Measurements from ENCODE around the gene MTUS2. TPM values are rescaled to one million over a fixed set of nuclear protein-coding genes. Genes with fewer than 3 reads are reported as not detected.

The MTUS2 gene
- total and polyA plus RNA-seq, 4 donors: under 0.01 to 0.70 (median 0.15) TPM

- TF ChIP-seq CTCF (IDR thresholded peaks at IDR 0.05; ENCODE audit: low read depth, low read length, missing input control): no peak
- TF ChIP-seq HNF4G (IDR thresholded peaks at IDR 0.05): no peak
- TF ChIP-seq FOXA1 (IDR thresholded peaks at IDR 0.05): no peak
- no peak for TF ChIP-seq NR2F2 (IDR thresholded peaks at IDR 0.05)
Measured at GRCh38 chr13:29039212-29039611, 219.1 kb downstream of the MTUS2 start (continued).

GRCh38 chr13:29046588-29046987, 226.4 kb downstream of the MTUS2 start:
- Histone ChIP-seq H3K9me3 (ENCODE audit: control insufficient read depth in 4 of 4, low read length in 3 of 4) (peaks cover 0 to 4% (median 0%) of the 10 kb centered on the region in 4 donors), H3K4me3 (ENCODE audit: low read depth in 1 of 3, low read length in 3 of 3) (no peak overlapping the region), H3K36me3 (ENCODE audit: control insufficient read depth in 4 of 4, insufficient read depth in 3 of 4, low read depth in 1 of 4, low read length in 3 of 4) (no peaks in the 10 kb centered on the region), H3K9ac (ENCODE audit: low read depth in 1 of 2, low read length in 2 of 2) (no peak overlapping the region), H3K27ac (ENCODE audit: low read depth in 1 of 2, low read length in 2 of 2) (no peak overlapping the region), H3K4me1 (ENCODE audit: control insufficient read depth in 4 of 4, insufficient read depth in 4 of 4, low read length in 3 of 4) (no peaks in the 10 kb centered on the region), H3K27me3 (ENCODE audit: control insufficient read depth in 4 of 4, insufficient read depth in 4 of 4, low read length in 3 of 4) (no peaks in the 10 kb centered on the region)
- TF ChIP-seq FOXA1 (IDR thresholded peaks at IDR 0.05): no peak
- no peak for TF ChIP-seq JUND (IDR thresholded peaks at IDR 0.05)
- TF ChIP-seq CTCF (IDR thresholded peaks at IDR 0.05; ENCODE audit: low read depth, low read length, missing input control): no peak
- no peak for TF ChIP-seq HNF4A (conservative IDR thresholded peaks at IDR 0.05)
- TF ChIP-seq RAD21 (IDR thresholded peaks at IDR 0.05): no peak
- TF ChIP-seq NR2F2 (IDR thresholded peaks at IDR 0.05): no peak
- no peak for TF ChIP-seq RXRA (IDR thresholded peaks at IDR 0.05)
- TF ChIP-seq TAF1 (conservative IDR thresholded peaks at IDR 0.05): no peak
- no peak for TF ChIP-seq HNF4G (IDR thresholded peaks at IDR 0.05)
- TF ChIP-seq GABPA (IDR thresholded peaks at IDR 0.05 in 1 of 2, conservative IDR thresholded peaks at IDR 0.05 in 1 of 2): no peak
- TF ChIP-seq ATF3 (IDR thresholded peaks at IDR 0.05): no peak
- whole genome bisulfite sequencing: 60% methylated on average over 4 of the region's 4 CpGs
- DNase-seq (ENCODE audit: low spot score): no peak

GRCh38 chr13:29049524-29049923, 229.4 kb downstream of the MTUS2 start:
- Histone ChIP-seq H3K27ac (ENCODE audit: low read depth in 1 of 2, low read length in 2 of 2) (no peak overlapping the region), H3K9me3 (ENCODE audit: control insufficient read depth in 4 of 4, low read length in 3 of 4) (peaks cover 0 to 1% (median 0%) of the 10 kb centered on the region in 4 donors), H3K27me3 (ENCODE audit: control insufficient read depth in 4 of 4, insufficient read depth in 4 of 4, low read length in 3 of 4) (no peaks in the 10 kb centered on the region), H3K4me3 (ENCODE audit: low read depth in 1 of 3, low read length in 3 of 3) (no peak overlapping the region), H3K9ac (ENCODE audit: low read depth in 1 of 2, low read length in 2 of 2) (no peak overlapping the region), H3K4me1 (ENCODE audit: control insufficient read depth in 4 of 4, insufficient read depth in 4 of 4, low read length in 3 of 4) (no peaks in the 10 kb centered on the region), H3K36me3 (ENCODE audit: control insufficient read depth in 4 of 4, insufficient read depth in 3 of 4, low read depth in 1 of 4, low read length in 3 of 4) (no peaks in the 10 kb centered on the region)
- DNase-seq (ENCODE audit: low spot score): no peak
- 72% methylated on average over 6 of the region's 6 CpGs for WGBS
- TF ChIP-seq REST (IDR thresholded peaks at IDR 0.05) (no peak), YY1 (IDR thresholded peaks at IDR 0.05) (no peak), TAF1 (conservative IDR thresholded peaks at IDR 0.05) (no peak), EGR1 (IDR thresholded peaks at IDR 0.05; ENCODE audit: low read depth in 2 of 2) (no peak), FOXA1 (IDR thresholded peaks at IDR 0.05) (no peak), ZBTB33 (IDR thresholded peaks at IDR 0.05) (no peak), HNF4G (IDR thresholded peaks at IDR 0.05) (no peak), JUND (IDR thresholded peaks at IDR 0.05) (no peak), RXRA (IDR thresholded peaks at IDR 0.05) (no peak), GABPA (IDR thresholded peaks at IDR 0.05 in 1 of 2, conservative IDR thresholded peaks at IDR 0.05 in 1 of 2) (no peak), CTCF (IDR thresholded peaks at IDR 0.05; ENCODE audit: low read depth, low read length, missing input control) (no peak), RAD21 (IDR thresholded peaks at IDR 0.05) (no peak), FOXA2 (IDR thresholded peaks at IDR 0.05) (no peak)
